DND-41 (cell line): ENCODE results near the gene MOGAT1.

Source experiments
- EZH2 ChIP-seq: IDR thresholded peaks from 3 replicates; pipeline ENCODE4 v1.6.1; 2012; ENCODE audit warnings: borderline replicate concordance, low read depth, mild to moderate bottlenecking, moderate library complexity, low read length, inconsistent platforms; ENCODE audit not compliant: severe bottlenecking
- TF ChIP-seq, protein P1 (sequence below): IDR thresholded peaks from 2 replicates; pipeline ENCODE4 v1.5.1; 2012; ENCODE audit warnings: borderline replicate concordance, low read length, moderate library complexity, mild to moderate bottlenecking; ENCODE audit not compliant: poor library complexity, severe bottlenecking; ENCODE audit errors: extremely low read depth

GRCh38 chr2:222622910-222623309, 48.5 kb upstream of the MOGAT1 start:
- TF ChIP-seq, protein P1, sequence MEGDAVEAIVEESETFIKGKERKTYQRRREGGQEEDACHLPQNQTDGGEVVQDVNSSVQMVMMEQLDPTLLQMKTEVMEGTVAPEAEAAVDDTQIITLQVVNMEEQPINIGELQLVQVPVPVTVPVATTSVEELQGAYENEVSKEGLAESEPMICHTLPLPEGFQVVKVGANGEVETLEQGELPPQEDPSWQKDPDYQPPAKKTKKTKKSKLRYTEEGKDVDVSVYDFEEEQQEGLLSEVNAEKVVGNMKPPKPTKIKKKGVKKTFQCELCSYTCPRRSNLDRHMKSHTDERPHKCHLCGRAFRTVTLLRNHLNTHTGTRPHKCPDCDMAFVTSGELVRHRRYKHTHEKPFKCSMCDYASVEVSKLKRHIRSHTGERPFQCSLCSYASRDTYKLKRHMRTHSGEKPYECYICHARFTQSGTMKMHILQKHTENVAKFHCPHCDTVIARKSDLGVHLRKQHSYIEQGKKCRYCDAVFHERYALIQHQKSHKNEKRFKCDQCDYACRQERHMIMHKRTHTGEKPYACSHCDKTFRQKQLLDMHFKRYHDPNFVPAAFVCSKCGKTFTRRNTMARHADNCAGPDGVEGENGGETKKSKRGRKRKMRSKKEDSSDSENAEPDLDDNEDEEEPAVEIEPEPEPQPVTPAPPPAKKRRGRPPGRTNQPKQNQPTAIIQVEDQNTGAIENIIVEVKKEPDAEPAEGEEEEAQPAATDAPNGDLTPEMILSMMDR, result no peak
- no peak for TF ChIP-seq EZH2
